ENCODE data around the gene IRF7.

Gene IRF7

DNA sequence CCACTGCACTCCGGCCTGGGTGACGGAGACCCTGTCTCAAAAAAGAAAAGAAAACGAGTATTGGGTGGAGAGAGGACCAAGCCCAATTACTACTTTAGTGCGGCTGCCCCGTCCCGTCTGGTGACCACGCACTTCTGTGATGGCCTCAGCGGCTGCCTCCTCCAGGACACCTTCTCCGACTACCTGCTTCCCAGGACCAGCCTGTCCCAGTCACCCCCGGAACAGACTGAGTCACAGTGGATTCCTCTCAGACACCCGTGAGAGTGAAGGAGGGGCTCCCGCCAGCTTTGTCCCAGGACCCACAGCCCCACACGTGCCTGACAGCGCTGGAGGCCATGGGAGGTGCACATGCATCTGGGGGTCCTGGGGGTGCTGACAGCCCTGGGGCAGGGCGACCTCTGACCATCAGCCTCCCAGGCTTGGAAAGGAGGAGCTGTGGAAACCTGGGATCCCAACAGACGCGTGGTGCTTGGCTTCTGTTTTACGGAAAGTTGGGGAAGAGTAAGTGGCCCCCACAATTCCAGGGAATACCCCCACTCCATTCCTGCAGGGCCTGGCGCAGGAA lies 26.1 kb upstream of the IRF7 start:
- in situ Hi-C loops (cut with MboI; ENCODE audit: low sequenced_read_pairs) = no loop called here

DNA sequence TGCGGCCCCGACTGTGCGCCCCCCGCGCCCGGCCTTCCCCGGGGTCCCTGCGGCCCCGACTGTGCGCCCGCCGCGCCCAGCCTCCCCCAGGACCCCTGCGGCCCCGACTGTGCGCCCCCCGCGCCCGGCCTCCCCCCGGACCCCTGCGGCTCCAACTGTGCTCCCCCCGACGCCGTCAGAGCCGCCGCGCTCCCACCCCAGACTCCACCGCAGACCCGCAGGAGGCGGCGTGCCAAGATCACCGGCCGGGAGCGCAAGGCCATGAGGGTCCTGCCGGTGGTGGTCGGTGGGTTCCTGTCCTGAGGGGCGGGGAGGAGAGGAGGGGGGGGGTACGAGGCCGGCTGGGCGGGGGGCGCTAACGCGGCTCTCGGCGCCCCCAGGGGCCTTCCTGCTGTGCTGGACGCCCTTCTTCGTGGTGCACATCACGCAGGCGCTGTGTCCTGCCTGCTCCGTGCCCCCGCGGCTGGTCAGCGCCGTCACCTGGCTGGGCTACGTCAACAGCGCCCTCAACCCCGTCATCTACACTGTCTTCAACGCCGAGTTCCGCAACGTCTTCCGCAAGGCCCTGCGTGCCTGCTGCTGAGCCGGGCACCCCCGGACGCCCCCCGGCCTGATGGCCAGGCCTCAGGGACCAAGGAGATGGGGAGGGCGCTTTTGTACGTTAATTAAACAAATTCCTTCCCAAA lies 24.4 kb upstream of the IRF7 start:
- in situ Hi-C loops (cut with MboI; ENCODE audit: low sequenced_read_pairs) = no loop called here

DNA sequence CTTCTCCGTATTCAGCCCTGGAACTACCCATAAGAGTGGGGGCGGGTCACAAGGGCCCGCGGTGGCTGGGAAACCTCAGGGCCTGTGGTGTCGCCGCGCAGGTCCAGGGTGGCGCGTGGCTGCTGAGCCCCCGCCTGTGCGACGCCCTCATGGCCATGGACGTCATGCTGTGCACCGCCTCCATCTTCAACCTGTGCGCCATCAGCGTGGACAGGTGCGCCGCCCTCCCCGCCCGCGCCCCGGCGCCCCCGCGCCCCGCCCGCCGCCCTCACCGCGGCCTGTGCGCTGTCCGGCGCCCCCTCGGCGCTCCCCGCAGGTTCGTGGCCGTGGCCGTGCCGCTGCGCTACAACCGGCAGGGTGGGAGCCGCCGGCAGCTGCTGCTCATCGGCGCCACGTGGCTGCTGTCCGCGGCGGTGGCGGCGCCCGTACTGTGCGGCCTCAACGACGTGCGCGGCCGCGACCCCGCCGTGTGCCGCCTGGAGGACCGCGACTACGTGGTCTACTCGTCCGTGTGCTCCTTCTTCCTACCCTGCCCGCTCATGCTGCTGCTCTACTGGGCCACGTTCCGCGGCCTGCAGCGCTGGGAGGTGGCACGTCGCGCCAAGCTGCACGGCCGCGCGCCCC lies 23.7 kb upstream of the IRF7 start:
- in situ Hi-C loops (cut with MboI; ENCODE audit: low sequenced_read_pairs) = no loop called here

DNA sequence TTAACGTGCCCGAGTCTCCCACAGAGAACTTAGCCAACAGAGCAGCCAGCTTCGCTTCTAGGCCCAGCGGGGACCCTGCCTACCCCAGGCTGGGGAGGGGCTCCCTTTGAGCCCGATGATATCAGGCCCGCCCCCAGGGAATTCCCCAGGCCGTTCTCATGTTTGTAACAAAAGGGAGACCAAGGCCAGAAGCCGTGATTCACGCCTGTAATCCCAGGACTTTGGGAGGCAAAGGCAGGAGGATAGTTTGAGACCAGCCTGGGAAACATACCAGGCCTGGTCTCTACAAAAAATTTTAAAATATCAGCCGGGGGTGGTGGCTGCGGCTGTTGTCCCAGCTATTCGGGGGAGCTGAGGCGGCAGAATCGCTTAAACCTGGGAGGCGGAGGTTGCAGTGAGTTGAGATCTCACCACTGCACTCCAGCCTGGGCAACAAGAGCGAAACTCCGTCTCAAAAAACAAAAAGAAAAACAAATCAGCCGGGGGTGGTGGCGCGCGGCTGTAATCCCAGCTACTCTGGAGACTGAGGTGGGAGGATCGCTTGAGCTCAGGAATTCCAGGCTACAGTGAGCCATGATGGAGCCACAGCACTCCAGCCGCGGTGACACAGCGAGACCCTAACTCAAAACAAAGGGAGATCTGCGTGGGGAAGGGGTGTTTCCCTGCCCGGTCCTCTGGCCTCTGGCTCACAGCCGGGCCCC lies 23.0 kb upstream of the IRF7 start:
- in situ Hi-C loops (cut with MboI; ENCODE audit: low sequenced_read_pairs) = no loop called here

DNA sequence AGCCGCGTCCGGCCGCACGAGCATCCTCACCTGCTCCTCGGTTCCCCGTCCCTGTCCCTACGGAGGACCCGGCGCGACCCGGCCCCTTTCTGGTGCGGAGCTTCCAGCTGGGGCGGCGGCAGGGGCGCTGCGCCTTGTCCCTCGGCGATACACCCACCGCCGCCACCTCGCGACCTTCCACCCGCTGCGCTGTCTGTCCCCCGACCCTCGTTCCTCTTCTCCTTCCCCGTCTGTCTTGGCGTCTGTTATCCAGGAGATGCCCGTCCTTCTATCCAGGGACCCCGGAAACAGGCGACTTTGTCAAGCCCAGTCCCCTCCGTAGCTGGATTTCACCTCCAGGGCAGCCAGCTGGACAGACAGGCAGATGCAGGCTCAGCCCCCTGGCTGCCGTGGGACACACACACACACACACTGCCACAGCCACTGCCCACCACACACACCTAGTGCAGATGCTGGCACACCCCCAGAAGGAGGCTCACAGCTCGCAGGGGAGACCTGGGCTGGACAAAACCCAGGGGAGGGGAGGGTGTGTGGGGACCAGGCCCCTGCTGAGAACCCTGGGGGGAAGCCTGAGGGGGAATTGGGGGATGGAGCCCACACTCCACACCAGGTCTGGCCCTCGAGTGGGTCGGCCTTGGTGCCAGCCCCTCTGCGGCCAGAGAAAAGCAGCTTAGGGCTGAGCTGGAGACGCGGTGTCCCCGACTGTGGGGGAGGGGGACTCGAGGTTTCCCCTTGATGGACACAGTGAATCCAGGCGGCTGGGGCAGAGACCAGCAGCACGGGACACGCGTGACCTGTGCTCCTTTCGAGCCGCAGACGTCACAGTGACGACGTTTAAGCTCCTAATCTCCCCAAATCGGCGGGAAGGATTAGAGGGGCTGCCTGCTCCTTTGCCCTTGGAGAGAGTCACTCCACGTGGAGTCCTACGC lies 22.1 kb upstream of the IRF7 start:
- in situ Hi-C loops (cut with MboI; ENCODE audit: low sequenced_read_pairs) = no loop called here

DNA sequence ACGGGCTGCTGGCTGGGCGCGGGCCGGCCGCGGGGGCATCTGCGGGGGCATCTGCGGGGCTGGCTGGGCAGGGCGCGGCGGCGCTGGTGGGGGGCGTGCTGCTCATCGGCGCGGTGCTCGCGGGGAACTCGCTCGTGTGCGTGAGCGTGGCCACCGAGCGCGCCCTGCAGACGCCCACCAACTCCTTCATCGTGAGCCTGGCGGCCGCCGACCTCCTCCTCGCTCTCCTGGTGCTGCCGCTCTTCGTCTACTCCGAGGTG lies 21.5 kb upstream of the IRF7 start:
- in situ Hi-C loops (cut with MboI; ENCODE audit: low sequenced_read_pairs) = no loop called here

DNA sequence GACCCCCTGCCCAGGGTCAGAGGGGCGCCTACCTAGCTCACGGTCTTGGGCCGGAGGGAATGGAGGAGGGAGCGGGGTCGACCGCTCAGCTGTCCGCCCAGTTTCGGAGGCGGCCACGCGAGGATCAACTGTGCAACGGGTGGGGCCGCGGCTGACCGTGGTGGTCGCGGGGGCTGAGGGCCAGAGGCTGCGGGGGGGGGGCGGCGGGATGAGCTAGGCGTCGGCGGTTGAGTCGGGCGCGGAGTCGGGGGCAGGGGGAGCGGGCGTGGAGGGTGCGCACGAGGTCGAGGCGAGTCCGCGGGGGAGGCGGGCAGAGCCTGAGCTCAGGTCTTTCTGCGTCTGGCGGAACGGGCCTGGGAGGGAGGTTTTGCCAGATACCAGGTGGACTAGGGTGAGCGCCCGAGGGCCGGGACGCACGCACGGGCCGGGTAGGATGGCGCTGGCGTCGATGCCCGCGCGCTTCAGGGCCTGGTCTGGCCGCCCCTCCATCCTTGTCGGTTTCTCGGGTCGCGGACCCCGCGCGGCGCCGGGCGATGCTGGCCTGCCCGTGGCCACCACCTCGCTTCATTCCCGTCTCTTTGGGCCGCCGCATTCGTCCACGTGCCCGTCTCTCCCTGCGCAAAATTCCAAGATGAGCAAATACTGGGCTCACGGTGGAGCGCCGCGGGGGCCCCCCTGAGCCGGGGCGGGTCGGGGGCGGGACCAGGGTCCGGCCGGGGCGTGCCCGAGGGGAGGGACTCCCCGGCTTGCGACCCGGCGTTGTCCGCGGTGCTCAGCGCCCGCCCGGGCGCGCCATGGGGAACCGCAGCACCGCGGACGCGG lies 21.0 kb upstream of the IRF7 start, which contains the start of gene DRD4:
TSS of gene DRD4 (plus strand) at position 759 of the 822 bp plus-strand sequence. CDS start at position 795, 36 bp downstream.
- in situ Hi-C loops (cut with MboI; ENCODE audit: low sequenced_read_pairs) = no loop called here

DNA sequence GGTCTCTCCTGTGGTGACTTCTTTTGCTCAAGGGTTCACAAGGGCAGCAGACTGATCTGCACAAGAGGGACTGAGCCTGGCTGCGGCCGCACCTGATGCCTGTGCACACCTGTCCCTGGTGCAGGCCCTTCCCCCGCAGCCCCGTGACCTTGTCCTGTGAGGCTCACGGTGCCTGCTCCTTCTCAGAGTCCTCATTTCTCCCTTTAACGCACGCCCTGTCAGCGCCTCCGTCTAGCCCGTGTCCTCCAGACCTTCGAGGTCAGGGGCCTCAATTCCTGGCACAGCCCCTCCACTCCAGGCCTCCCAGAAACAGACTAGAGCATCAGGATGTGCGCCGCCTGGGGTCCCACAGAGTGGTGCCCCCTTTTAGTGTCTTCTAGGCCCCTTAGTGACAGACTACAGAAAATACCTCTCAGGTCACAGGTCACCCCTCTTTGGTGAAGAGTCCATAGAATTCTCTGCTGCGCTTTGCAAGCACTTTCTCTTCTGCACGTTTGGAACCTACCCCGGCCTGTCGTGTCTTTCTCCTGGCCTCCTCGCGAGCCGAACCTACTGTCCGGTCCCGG lies 20.3 kb upstream of the IRF7 start:
- in situ Hi-C loops (cut with MboI; ENCODE audit: low sequenced_read_pairs) = no loop called here

DNA sequence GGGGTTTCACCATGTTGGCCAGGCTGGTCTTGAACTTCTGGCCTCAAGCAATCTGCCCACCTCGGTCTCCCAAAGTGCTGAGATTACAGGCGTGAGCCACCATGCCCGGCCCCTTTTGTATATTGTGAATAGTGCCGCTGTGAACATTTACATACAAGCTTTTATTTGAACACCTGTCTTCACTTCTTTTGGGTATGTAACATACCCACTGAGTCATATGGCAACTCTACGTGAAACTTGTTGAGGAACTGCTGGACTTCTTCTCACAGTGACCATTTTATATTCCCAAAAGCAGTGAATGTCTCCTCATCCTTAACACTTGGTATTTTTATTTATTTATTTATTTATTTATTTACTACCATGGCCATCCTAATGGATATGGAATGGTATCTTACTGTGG lies 15.1 kb upstream of the IRF7 start:
- in situ Hi-C loops (cut with MboI; ENCODE audit: low sequenced_read_pairs) = no loop called here

DNA sequence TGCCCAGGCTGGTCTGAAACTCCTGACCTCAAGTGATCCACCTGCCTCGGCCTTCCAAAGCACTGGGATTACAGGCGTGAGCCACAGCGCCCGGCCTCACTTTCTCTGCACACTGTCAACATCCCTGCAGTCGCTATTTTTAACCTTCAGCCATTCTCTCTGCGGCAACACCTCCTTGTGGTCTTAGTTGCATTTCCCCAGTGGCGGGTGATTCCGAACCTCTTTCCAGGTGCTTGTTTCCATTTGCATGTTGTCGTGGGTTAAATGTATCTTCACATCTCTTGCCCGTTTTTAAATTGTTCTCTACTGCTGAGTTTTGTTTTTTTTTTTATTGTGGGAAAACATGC lies 13.5 kb upstream of the IRF7 start:
- in situ Hi-C loops (cut with MboI; ENCODE audit: low sequenced_read_pairs) = no loop called here

DNA sequence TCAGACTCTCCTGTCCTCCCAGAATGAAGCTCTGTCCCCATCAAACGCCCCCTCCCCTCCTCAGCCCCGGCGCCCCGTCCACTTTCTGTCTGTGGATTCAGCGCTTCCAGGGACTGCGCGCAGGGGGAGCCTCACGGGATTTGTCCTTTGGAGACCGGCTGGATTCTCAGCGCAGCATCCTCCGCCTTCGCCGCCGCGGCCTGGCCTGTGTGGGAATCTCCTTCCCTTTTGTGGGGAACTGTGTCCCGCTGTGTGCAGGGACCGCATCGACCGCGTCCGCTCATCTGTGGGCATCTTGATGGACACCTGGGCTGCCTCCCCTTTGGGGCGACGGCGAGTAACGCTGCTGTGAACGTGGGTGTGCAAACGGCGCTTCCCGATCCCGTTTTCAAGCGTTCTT lies 12.3 kb upstream of the IRF7 start:
- in situ Hi-C loops (cut with MboI; ENCODE audit: low sequenced_read_pairs) = no loop called here

DNA sequence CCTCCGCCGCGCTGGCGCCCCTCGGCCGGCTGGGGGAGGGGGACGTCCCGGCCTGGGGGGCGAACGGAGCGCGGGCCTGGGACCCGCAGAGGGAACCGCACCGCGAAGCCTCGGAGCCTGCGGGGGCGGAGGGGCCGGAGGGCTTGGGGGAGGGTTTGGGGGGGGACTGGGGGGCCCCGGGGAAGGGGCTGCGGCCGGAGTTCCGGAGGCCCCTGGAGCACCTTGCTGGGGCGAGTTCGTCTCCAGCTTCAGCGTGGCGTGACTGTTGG lies 11.5 kb upstream of the IRF7 start:
- in situ Hi-C loops (cut with MboI; ENCODE audit: low sequenced_read_pairs) = no loop called here

DNA sequence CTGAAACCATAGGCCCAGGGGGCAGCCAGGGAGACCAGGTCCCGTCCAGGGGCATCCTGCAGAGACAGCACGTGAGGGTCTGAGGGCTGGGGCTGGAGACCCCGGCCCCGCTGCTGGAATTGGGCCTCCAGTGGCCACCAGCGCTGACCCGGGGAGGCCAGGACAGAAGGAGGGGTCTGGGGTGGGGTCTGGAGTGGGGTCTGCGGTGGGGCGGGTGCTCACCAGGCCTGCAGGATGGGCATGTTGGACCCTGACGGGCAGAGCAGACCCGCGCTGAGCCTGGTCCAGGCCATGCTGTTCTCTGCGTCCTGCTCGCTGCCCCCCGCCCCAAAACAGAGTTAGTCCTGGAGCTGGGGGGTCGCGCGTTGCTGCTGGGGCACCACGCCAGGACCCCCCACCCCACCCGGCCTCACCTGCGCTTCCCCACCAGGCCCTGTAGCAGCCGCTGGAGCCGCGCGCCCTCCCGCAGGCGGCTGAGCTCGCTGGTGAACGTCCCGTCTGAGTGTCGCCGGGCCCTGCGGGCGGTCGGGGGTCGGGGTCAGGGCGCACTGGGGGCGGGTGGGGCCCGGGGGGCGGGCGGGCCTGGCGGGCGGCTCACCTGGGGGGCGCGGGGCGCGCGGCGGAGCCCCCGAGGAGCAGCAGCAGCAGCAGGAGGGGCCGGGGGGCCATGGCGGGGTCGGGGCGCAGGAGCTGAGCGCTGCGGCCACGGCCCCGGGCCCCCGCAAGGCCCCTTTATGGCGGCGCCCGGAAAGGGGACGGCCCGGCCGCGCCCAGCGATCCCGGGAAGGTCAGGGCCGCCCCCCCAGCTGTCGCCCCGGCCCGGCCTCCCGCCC lies 10.9 kb upstream of the IRF7 start, which contains the start of gene SCT:
TSS of gene SCT (minus strand) at position 707 of the 833 bp plus-strand sequence. CDS start at position 669, 38 bp downstream.
- in situ Hi-C loops (cut with MboI; ENCODE audit: low sequenced_read_pairs) = no loop called here

DNA sequence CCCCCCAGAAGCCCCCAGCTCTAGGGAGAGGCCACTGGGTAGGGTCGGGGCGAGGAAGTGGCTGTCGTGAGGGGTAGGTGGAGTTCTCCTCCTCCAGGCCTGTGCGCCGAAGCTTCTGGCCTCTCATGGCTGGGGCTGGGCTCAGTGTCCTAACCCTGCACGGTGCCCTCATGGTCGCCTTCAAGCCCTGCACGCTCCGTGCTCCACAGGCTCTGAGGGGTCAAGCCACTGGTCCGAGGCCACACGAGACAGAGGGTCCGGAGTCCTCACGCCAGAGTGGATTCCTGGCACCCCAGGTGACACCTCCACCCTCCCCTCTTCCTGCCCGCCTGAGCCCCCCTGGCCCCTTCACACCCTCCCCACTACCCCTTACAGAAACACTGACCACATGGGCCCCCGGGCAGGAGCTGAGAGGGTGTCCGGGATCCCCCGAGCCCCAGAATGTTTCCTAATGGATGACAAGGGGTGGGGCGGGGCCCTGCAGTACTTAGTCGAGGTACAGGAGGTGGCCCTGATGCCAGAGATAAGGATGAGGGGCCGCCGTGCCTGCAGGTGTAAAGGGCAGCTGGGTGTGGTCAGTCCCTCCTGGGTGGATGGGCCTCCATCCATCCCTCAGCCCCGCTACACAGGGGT lies 10.0 kb upstream of the IRF7 start:
- in situ Hi-C loops (cut with MboI; ENCODE audit: low sequenced_read_pairs) = no loop called here

DNA sequence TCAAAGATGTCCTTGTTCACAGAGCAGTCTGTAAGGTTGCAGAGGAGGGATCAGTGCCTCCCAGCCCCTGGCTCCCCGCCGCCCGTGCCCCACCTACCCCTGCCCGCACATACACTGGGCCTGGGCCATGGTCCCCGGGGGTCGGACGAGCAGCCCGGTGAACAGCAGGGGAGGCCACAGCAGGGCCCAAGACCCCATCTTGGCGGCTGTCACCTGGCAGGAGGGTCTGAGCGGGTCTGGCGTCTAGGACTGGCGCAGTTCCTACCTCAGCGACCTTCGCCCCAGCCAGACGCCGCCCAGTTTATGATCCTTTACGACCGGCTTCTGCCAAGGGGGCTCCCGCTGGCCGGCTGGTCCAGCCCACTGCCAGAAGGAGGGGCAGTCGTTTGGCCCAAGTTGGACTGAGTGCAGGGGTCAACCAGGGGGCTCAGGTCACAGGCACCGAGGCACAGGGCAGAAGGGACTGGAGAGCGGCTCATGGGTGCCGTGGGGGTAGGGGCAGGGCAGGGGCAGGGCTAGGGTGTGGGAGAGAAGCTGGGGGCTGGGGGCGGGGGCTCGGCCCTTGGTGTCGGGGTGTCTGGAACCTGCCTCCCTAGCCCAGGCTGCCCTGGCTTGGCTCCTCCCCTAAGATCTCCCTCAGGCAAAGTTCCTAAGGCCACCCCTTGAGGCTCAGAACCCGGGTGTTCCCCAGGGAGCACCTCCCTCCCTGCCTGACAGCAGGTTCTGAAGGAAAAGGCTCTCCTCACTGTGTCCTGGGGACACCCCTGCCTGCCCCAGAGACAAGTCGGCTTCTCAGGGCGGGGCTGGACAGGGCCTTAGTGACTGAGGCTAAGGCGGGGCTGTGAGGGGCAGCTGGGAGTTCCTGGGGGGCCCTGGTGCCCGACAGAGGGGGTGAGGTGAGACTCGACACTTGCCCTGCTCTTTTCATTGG lies 9.2 kb upstream of the IRF7 start, which contains the start of gene CDHR5:
TSS of gene CDHR5 (minus strand) at position 251 of the 931 bp plus-strand sequence. CDS start at position 198, 53 bp downstream.
- in situ Hi-C loops (cut with MboI; ENCODE audit: low sequenced_read_pairs) = no loop called here

DNA sequence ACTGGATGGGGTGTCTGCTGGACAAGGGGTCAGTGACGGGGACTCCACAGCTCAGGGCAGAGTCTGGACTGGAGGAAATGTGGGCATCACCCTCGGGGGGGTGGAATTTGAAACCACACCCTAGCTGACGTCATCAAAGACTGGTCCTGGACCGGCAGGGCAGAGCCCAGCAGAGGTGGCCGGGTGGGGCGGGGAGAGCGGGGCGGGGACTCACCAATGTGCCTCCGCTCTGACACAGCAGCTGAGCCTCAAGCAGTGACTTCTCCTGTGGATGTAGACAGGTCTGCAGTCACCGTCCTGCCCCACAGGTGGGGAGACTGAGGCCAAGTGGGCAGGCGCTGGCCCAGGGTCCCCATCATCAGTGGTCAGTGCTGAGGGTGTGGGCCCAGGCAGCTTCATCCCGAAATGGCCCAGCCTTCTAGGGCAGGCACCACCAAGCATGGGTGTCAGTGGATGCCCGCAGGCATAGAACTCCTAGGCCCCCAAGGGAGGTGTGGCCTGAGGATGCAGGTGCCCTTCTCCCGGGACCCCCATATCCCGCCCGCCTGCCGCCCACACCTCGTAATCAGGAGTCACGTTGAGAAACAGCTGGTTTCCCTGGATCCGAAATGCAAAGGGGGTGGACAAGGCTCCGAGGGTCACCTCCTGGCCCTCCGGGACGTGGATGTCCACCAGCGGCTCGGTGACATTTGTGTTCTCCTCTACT lies 8.4 kb upstream of the IRF7 start:
- in situ Hi-C loops (cut with MboI; ENCODE audit: low sequenced_read_pairs) = no loop called here

DNA sequence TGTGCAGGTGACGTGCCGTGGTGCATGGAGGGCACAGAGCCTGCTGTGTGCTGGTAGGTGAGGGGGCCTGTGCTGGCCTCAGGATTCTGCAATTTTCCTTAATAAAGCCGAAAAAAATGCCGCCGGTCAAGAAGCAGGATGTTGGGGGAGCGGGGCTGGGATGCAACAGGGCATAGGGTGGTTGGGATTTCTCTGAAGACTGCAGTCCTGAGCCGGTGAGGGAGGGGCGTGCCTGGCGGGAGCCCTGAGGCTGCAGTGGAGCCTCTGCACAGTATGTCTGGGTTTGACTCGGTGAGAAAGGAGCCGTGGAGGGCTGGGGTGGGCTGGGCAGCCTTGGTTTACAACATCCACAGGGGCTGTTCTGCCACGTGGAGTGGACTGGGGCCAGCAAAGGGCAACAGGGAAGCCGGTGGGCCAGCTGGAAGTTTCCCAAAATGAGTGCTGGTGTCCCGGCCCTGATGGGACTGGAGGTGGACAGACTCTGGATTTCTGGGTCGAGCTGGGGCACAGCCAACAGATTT lies 7.7 kb upstream of the IRF7 start:
- in situ Hi-C loops (cut with MboI; ENCODE audit: low sequenced_read_pairs) = no loop called here

Data from HL-60/S4 (cell line).